Fibroblast of lung (primary cell): Measurements from ENCODE around the gene PLXNA2.

Experiments used
- CTCF ChIP-seq, 2 donors: IDR thresholded peaks in 1 of 2; conservative IDR thresholded peaks in 1 of 2; 1 replicate in 1 of 2; 2 replicates in 1 of 2; pipeline ENCODE4 v1.5.1; 2011 to 2012; ENCODE audit warnings: low read length in 2 of 2, control low read depth in 1 of 2, inconsistent platforms in 1 of 2, low read depth in 1 of 2, mild to moderate bottlenecking in 1 of 2
- EZH2 ChIP-seq: IDR thresholded peaks from 2 replicates; pipeline ENCODE4 v1.5.1; 2012; ENCODE audit warnings: low read length, control low read depth, mild to moderate bottlenecking; ENCODE audit errors: missing control alignments

GRCh38 chr1:208175508-208175895, 68.7 kb downstream of the PLXNA2 start:
- TF ChIP-seq CTCF (conservative IDR thresholded peaks at IDR 0.05 in 1 of 2, IDR thresholded peaks at IDR 0.05 in 1 of 2; ENCODE audit: low read depth in 1 of 2, low read length in 2 of 2) (no peak), EZH2 (no peak)
